ENCODE measurements around the gene LELP1. TPM values are rescaled to one million over a fixed set of nuclear protein-coding genes. Genes with fewer than 3 reads are reported as not detected.

The LELP1 gene
- total and polyA plus RNA-seq, 10 of the 15 experiments (the other 5 are each of a cell fraction or from before 2014, with no cell fraction given), result not detected

GRCh38 chr1:153246825-153247224 lies 43.6 kb downstream of the LELP1 start:
- SMC1A ChIA-PET (ENCODE audit: uncharacterized antibody, unreplicated experiment), result interaction anchor here (1.1 to 1.6 kb wide), 6 partner anchors 14 to 41 kb away, joined by 3 to 6 read pairs (median 4); no protein-coding TSS in a partner anchor
- H3K36me3 ChIP-seq (ENCODE audit: control insufficient read depth in 2 of 2, insufficient read depth in 2 of 2, low read length in 1 of 2), result no peaks in the 10 kb centered on the region
- BruUV-seq (replicated peaks), result no TSS peak
- H3K4me3 ChIP-seq, result no peak overlapping the region
- intact Hi-C loops (cut with micrococcal nuclease; ENCODE audit: unreplicated experiment) (no loop called here), in situ Hi-C loops (cut with MboI) (no loop called here)
- ATAC-seq, result no peak
- POLR2A ChIA-PET, result interaction anchor here (0.8 to 1.5 kb wide), 2 partner anchors 8 to 13 kb away, joined by 3 to 5 read pairs; no protein-coding TSS in a partner anchor
- no peaks in the 10 kb centered on the region for H3K4me1 ChIP-seq (ENCODE audit: control insufficient read depth, insufficient read depth, low read length)
- RAD21 ChIA-PET (ENCODE audit: unreplicated experiment), result interaction anchor here (1.0 kb wide), 1 partner anchor 9 kb away, joined by 3 read pairs; no protein-coding TSS in a partner anchor
- 15% methylated on average over 2 of the region's 2 CpGs for WGBS (ENCODE audit: insufficient coverage, insufficient replicate concordance, low lambda C conversion rate, missing lambda C conversion rate)
- DNase-seq (ENCODE audit: low read depth, low spot score), result no peak
- CTCF ChIA-PET, result interaction anchor here (0.9 to 2.8 kb wide), 5 partner anchors 9 to 42 kb away, joined by 3 to 12 read pairs (median 7); no protein-coding TSS in a partner anchor
- H3K9ac ChIP-seq (ENCODE audit: control insufficient read depth, insufficient read depth, low read length), result no peak overlapping the region
- no peaks in the 10 kb centered on the region for H3K79me2 ChIP-seq (ENCODE audit: control insufficient read depth, insufficient read depth, low read length)
- no peak overlapping the region for H3K27ac ChIP-seq (ENCODE audit: control insufficient read depth, insufficient read depth)
- TF ChIP-seq RAD21 (IDR thresholded peaks at IDR 0.05; ENCODE audit: insufficient read depth, low read depth, low read length), result no peak
- no peak for TF ChIP-seq ZNF622 (IDR thresholded peaks at IDR 0.05)
- TF ChIP-seq POLR2AphosphoS2 (IDR thresholded peaks at IDR 0.05; ENCODE audit: low read depth, low read length), result no peak
- no peak for TF ChIP-seq EED (IDR thresholded peaks at IDR 0.05; ENCODE audit: low read depth)
- no peak for TF ChIP-seq YBX1 (IDR thresholded peaks at IDR 0.05)
- no peak for TF ChIP-seq USF1 (IDR thresholded peaks at IDR 0.05; ENCODE audit: borderline replicate concordance, extremely low read length, insufficient read depth, low read depth, low read length)
- TF ChIP-seq, protein P1, sequence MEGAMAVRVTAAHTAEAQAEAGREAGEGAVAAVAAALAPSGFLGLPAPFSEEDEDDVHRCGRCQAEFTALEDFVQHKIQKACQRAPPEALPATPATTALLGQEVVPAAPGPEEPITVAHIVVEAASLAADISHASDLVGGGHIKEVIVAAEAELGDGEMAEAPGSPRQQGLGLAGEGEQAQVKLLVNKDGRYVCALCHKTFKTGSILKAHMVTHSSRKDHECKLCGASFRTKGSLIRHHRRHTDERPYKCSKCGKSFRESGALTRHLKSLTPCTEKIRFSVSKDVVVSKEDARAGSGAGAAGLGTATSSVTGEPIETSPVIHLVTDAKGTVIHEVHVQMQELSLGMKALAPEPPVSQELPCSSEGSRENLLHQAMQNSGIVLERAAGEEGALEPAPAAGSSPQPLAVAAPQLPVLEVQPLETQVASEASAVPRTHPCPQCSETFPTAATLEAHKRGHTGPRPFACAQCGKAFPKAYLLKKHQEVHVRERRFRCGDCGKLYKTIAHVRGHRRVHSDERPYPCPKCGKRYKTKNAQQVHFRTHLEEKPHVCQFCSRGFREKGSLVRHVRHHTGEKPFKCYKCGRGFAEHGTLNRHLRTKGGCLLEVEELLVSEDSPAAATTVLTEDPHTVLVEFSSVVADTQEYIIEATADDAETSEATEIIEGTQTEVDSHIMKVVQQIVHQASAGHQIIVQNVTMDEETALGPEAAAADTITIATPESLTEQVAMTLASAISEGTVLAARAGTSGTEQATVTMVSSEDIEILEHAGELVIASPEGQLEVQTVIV (IDR thresholded peaks at IDR 0.05; ENCODE audit: borderline replicate concordance, partially characterized antibody), result no peak
- no peak for TF ChIP-seq SMC3 (IDR thresholded peaks at IDR 0.05; ENCODE audit: borderline replicate concordance, low read length)
- TF ChIP-seq MXI1 (IDR thresholded peaks at IDR 0.05; ENCODE audit: low read depth, low read length), result no peak
- no peak for TF ChIP-seq MYB (IDR thresholded peaks at IDR 0.05; ENCODE audit: borderline replicate concordance, low read depth, low read length)
- TF ChIP-seq SREBF1 (IDR thresholded peaks at IDR 0.05; ENCODE audit: low read length), result no peak
- TF ChIP-seq NR2C2 (IDR thresholded peaks at IDR 0.05; ENCODE audit: borderline replicate concordance, control insufficient read depth, insufficient read length, low read depth), result no peak
- H3K9me3 ChIP-seq (replicated peaks; ENCODE audit: control insufficient read depth, insufficient read depth, low read length), result no peaks in the 10 kb centered on the region; the same call in 2 of the 3 replicates
- no peak overlapping the region for H2AFZ ChIP-seq (ENCODE audit: control insufficient read depth, low read depth, low read length)
- FAIRE-seq, result no peak
- H3K27me3 ChIP-seq (replicated peaks in 1 of 2; ENCODE audit: control insufficient read depth in 2 of 2, insufficient read depth in 2 of 2, low read length in 1 of 2), result no peaks in the 10 kb centered on the region; a peak in 1 of 4 replicates
- no peak overlapping the region for H3K4me2 ChIP-seq (ENCODE audit: control insufficient read depth, insufficient read depth)
- no peaks in the 10 kb centered on the region for H4K20me1 ChIP-seq (ENCODE audit: control insufficient read depth, insufficient read depth)

Data from GM12878 (cell line).